HuH-7 (cell line): ENCODE results near the gene NME5.
"Not testable (repeated sequence)": the region's sequence is repeated elsewhere in the genome, so short reads cannot be mapped to it uniquely, and the experiment has no call there.

ENCODE experiments used
- DNase-seq: peaks from one replicate; pipeline ENCODE4 v3.0.0; 2011; ENCODE audit warnings: low spot score

Gene NME5

DNA sequence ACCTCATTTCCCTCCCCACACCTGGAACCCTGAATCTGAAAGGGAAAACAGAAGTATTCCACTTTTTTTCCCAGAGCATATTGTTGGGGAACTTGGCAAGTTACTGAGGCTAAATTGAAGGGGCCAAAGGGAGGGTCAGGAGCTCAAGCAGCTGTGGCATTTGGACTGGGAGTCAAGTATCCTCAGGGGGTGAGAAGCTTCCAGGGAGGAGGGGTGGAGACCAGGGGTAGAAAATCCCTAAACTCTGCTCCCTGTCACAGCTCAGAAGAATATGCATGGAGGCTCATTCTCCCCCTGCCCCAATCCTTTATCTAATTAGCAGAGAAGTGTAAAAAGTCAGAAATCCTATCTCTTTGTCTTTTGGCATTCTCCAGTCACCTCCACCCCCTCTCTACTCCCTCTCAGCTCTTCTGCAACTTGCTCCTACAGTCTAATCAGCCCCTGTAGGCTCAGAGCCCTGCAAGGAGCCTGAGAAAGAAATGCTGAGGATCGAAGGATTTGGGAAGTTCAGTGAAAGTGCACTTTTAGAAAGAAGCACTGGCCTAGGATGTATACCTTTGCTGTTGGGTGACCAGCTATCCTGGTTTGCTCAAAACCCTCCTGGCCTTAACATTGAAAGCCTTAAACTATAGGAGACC is 61.1 kb downstream of the NME5 start:
- DNase-seq, result no peak

DNA sequence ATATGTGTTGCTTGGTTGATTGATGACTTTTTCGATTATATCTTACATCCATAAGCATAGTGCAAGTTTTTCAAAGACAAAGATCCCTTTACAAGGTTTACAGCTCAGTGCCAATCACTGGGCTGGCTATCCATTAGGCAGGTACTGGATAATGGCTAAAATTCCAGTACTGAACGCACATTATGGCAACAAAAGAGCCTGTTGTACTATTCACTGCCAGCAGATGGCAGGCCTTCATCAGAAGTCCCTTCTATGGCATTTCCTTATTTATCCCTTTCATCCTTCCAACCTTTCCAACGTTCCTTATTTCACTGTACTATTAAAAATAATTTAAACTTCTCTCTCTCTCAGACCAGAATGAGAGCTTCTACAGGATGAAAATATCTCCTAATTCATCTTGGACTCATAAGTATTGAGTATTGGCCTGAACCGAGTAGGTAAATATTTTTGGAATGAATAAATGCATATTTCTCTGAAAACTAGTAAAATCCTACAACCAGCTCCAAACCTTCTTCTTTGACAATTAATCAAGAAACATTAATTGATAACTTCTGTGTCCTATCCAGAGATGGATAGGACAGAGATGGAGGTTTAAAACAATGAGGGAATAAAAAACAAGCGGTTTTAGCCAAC is 62.0 kb downstream of the NME5 start:
- peak; percentile 77 for DNase-seq

DNA sequence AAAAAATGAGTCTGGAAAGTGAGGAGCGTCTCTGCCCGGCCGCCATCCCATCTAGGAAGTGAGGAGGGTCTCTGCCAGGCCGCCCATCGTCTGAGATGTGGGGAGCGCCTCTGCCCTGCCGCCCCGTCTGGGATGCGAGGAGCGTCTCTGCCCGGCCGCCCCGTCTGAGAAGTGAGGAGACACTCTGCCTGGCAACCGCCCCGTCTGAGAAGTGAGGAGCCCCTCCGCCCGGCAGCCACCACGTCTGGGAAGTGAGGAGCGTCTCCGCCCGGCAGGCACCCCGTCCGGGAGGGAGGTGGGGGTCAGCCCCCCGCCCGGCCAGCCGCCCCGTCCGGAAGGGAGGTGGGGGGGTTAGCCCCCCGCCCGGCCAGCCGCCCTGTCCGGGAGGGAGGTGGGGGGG is 69.2 kb downstream of the NME5 start:
- DNase-seq, result not testable (repeated sequence)

GRCh38 chr5:138068742-138069600 is 70.3 kb downstream of the NME5 start:
- peak; percentile 74 for DNase-seq

DNA sequence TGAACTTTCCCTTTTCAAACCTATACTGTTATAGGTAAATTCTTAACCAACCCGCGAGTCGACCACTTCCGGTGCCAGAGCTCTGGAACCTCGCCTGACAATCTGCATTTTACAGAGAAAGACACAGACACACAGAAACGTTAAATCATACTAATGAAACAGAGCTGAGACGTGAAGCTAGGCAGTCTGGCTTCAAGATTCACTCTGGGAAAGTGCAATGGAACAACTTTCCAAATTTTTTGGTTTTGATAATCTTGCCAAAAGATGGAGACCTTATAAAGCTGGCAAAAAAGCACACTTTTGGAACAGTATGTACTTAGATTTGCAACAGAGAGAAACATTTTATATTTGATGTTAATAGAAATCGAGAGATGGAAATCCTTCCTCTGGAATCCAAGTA is 71.3 kb downstream of the NME5 start:
- no peak for DNase-seq
